AG20443 (cell line): ENCODE measurements around the gene TBX1.

ENCODE experiments used
- DNase-seq: peaks from one replicate; pipeline ENCODE4 v3.0.0; 2012; ENCODE audit warnings: low spot score, mixed read lengths

The TBX1 gene

DNA sequence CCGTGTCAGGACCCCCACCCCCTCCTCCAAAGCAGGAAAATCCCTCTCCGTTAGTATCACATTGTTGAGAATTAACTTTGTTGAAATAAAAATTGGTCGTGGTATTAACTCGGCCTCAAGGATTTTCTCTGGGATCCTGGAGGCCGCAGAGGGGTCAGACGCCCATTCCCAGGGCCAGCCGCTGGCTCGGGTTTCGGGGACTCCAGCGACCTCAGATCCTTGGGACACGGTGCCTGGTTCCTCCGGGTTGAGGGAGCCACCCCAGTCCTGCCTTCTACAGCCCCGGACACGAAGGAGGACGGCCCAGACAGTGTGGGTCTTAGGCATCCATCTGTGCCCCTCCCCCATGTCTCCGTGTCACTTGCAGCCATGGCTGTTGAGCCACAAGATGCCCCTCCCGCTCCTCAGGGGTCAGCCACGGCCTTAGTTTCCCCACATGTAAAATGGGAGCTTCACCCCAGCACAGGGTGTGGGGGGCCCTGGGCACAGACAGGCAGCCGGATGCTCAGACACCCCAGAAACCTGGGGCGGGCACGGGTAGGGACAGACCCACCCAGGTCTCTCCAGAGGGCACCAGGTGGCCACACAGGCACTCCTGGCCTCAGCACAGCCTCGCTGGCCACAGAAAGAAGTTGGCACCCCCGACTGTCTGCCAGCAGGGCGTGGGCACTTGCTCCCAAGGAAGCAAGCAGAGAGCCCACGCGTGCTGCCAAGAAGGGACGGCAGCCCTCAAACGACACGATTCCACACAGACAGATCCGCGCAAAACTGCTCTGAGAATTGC is 21.7 kb upstream of the TBX1 start:
- DNase-seq: no peak

- no peak for DNase-seq
These were observed 21.1 kb upstream of the TBX1 start for GRCh38 chr22:19739448-19739895.

- DNase-seq: no peak
These were observed 20.6 kb upstream of the TBX1 start for GRCh38 chr22:19739911-19740449.

DNA sequence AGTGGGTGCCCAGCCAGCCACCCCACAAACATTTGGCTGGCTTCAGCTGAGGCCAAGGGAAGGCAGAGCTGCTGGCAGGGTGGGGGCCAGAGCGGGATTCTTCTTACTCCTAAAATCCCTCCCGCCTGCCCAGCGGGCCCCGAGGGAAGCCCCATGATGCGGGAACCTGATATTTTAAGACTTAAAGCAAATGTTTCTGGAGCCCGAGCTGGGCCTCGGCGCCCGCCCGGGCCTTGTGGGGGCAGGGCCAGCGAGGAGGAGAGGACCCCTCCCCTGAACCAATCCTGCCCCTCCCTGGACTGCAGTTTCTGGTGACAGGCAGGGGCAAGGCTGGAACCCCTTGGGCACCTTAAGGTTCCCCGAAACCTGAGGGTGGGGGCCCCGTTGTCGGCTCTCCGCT is 20.0 kb upstream of the TBX1 start:
- no peak for DNase-seq

DNA sequence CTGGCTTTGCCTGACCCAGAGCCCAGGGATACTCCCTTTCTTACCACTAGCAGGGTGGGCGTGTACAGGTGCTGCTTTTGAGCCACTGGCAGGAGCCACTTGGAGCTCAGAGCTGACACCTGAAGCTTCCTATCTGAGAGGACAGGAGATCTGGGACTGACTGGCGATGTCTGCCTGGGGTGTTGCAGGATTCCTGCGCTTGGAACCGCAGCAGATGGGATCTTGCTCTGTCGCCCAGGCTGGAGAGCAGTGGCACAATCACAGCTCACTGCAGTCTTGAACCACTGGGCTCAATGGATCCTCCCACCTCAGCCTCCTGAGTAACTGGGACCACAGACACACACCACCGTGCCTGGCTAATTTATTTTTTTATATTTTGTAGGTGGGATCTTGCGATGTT is 19.5 kb upstream of the TBX1 start:
- DNase-seq: no peak

DNA sequence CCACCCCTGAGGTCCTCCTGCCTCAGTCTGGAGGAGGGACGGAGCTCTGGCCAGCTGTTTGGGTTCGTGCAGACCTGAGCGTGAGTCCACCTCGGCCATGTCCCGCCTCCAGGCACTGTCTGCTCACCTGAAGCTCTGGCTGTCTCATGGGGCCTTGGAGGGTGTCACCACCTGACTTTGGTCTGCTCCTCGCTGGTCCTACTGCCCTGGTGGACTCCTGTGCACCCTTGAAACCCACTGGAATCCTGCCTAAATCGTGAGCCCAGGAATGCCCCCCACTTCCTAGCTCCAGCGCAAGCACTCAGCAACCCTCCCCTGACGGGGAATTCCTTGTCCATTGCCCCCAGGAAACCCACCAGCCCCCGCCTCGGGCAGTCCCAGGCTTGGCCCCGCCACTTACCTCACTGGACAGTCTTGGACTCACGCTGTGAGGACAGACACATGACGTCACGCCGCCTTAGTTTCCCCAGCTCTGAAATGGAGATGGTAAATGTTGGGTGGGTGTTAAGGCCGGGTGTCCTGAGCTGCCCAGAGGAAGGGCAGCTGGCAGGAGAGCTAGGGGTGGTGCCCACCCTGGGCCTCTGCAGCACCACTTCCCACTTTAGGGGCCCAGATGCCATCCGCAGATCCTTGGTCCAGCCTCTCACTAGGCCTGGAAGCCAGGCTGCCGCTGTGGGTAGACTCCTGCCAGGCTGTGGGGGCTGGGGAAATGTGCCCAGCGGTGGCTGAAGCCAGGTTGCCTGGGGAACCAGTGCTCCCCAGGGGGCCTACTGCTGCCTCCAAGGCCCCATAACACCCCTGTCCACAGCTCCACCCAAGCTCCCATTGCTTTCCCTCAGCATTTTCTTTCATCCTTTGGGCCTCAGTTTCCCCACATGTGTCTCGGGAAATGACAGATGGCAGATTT is 18.2 kb upstream of the TBX1 start:
- no peak for DNase-seq

- DNase-seq: no peak
These were observed 17.5 kb upstream of the TBX1 start for GRCh38 chr22:19743081-19743480.

- no peak for DNase-seq
These were observed 16.9 kb upstream of the TBX1 start for GRCh38 chr22:19743651-19744050.

DNA sequence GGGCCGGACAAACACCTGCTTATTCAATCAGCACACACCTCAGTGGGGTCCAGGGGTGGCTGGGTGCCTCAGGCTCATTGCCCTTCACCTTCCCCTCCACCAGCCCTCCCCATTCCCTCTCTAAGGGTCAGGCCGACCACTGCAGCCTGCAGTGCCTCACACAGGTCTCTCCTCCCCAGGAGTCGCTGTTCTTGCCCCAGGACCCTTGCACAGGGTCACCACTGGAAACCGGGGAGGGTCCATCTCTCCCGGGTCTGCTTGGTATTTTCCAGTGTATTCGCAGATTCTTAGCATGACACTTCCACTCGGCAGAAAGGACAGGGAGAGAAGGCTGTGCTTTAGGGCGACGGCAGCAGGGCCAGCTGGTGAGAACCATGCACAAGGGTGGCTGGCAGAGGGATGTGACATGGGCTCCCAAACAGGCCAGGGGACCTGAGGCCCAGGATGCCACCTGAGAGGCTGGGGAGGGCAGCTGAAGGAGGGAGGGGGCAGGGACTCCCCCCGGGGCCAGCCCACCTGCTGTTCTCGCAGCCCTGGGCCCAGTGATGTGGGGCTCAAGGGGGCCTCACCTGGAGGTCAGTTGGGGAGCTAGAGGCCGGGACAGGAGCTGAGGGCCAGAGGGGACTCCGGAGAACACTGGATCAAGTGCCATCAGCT is 16.1 kb upstream of the TBX1 start:
- DNase-seq: no peak

DNA sequence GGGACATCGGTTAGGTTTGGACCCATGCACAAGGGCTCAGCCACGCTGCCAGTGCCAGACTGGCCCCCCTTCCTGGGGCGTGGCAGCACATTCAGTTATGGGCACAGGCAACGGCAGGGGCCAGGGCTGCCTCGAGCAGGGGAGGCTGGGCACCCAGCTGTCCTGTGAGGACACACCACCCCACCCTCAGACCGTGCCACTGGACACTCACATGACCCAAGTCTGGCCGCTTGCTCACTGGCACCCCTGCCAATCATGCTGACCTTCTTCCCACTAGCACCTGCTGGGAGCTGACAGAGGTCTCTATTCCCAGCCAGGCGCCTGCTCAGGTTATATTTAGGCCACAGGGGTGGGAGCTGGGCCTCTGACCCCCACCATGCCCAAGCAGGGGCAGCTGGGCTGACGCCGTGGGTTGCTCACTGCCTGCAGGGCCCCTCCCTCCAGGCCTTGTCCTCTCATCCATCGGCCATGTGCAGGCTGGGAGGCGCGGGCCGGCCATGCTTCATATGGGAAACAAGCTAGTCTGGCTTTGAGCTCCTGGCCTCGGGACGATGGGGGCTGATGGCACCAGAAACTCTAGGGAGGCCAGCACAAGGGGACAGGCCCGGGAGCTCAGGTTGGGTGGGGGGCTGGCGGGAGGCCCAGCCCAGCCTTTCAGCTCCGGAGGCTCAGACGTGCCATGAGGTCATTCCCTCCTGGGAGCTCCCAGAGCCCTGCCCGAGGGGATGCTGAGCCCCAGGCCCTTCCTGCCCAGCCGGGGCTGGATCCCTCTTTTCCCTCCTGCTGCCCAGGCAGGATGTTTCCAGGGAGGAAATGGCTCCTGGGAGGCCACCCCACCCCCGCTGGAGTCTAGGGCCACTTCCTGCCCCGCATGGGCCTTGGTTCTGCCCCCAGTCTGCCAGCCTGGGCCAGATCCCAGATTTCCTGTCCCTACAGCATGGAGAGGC is 15.2 kb upstream of the TBX1 start:
- no peak for DNase-seq

DNA sequence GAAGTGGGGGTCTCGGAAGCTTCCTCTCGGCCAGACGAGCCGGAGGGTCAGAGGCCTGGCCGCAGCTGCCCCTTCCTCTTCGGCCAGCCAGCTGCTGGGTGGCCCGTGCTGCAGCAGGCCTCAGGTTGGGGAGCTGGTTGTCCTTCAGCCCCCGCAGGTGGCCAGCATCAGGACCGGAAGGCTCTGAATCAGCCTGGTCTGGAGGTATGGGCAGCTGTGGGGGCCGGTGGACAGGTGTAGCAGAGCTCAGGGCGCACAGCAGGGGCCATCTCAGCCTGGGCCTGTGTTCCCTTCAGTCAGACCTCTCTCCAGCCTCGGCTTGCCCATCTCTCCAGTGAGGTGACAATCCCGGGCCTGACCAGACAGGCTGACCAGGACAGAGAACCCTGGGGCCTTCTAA is 13.9 kb upstream of the TBX1 start:
- no peak for DNase-seq

DNA sequence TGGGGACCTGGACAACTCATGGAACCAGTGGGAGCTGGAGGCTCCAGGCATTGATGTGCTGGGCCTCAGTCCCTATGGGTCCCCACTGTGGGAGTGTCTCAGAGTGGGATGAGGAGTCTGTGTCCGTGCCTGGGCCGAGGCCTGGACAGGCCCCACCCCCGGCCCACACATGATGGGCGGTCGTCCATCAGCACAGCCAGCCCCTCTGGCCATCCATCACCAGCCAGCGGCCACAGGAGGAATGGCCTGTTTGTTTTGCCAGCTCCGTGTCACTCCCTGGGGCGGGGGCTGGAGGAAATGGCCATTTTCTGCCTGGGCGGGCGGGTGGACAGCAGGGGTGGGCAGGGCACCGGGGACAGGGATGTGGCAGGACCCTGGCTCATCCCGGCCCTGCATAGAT is 13.0 kb upstream of the TBX1 start:
- DNase-seq: no peak

DNA sequence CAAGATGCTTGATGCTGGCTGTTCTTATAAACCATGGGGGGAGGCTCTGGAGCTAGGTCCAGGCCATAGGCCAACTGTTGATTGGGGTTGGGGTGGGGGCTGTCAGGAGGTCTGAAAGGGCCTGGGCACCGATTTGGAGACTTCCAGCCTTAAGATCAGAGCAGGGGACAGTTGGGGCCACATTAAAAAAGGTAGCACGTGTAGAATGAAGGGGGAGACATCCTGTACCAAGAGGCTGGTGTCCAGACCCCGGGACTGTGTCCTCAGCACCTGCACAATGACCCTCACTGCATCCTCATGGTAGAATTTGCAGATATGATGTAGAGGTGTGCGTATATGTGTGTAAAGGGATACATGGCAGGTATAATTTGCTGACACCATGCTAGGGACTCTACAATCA is 12.4 kb upstream of the TBX1 start:
- no peak for DNase-seq

DNA sequence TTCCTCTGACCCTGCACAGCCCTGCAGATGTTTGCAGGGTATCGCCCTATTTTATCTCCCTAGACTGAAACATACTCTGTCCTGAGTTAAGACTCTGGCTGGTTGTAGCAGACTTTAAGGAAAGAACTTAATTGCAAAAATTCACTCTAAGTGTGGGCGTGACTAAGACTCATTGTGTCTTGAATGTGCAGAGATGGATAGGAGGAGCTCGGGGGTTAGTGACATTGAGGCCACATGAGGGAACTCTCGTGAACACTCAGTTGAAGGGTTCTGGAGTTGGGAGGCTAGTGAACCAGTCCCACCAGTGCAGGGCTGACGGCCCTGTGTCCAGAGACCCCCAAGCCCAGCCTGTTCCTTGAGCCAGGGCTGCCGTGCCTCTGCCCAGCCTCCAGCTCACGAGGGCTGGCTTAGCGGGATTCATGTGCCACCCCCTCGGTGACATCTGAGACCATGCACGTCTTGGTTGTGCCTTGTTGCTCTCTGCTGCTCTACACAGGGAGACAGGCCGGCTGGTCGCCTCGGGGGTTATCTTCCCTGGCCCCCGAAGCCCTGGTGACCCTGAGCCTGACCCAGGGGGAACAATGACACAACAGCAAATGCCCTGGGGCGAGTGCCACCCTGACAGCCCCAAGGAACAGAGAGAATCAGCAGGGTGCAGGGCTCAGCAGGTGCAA is 11.4 kb upstream of the TBX1 start:
- DNase-seq: no peak

- no peak for DNase-seq
These were observed 10.7 kb upstream of the TBX1 start for GRCh38 chr22:19749876-19750275.

DNA sequence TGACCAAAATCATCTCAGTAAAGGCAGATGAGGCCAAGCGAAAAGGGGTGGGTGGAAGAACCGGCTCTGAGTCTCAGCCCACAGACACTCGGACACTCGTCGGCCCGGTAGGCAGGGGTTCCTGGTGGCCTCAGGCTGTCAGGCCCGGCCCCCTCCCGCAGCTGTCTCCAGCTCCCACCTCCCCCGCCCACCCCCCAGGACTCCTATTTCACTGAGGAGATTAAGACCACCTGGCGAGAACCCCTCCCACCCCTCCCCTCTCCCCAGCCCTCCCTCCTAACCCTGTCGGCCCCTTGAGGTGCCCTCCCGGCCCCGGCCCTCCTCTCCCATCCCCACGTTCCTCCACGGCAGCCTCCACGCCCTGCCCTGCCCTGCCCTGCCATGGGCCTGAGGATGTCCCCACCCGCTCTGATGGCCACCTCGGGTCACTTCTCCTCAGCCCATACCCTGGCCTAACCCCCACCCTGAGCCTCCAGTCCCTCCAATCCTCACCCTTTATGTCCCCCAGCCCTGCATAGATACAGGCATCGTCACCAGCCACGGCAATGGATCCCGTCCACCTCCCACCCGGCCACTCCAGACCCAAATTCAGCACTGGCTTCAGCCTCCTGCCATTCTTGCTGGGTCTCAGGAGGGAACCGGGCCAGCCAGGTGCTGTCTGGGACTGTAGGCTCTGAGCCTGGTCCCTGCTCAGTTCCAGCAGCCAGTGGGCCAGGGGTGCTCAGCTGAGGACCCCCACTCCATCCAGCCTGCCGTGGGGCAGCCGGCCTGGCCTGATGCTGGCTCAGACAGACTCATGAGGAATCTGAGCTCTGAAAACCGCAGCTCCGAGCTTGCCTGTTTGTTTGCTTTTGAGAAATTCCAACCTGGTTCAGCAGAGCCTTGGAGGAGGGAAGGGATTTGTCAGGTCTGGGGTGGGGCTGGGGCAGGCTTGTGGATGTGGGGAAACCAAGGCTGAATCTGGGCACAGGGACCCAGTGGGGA is 9.8 kb upstream of the TBX1 start:
- DNase-seq: no peak

GRCh38 chr22:19751497-19752245 is 8.9 kb upstream of the TBX1 start:
- no peak for DNase-seq

GRCh38 chr22:19753090-19753842 is 7.3 kb upstream of the TBX1 start:
- DNase-seq: no peak
